CD4-positive, alpha-beta memory T cell (primary cell): ENCODE data around the gene OGFR. TPM values are rescaled to one million over a fixed set of nuclear protein-coding genes. Genes with fewer than 3 reads are reported as not detected.

Source experiments
- CTCF ChIA-PET: fragments of 350-600 bp; sonication (Branson Sonifier 250); formaldehyde crosslinking; loops from one replicate; lab custom pipeline; 2021; ENCODE audit warnings: inconsistent platforms; ENCODE audit not compliant: partially characterized antibody; lab: Charles Lee
- POLR2A ChIA-PET: fragments of 350-600 bp; sonication (Branson Sonifier 250); formaldehyde crosslinking; loops from one replicate; lab custom pipeline; 2021; ENCODE audit not compliant: partially characterized antibody; lab: Charles Lee
- DNase-seq, 5 donors: peaks; one replicate each; pipeline versions ENCODE4 v3.0.0 to v3.0.0-alpha.2; 2020 to 2022; ENCODE audit warnings: mixed read lengths in 1 of 5
- H3K27ac ChIP-seq: one replicate; pipeline ENCODE4 v1.7.0; 2013; ENCODE audit warnings: low read depth, low read length
- H3K27me3 ChIP-seq: 2 replicates; pipeline ENCODE4 v1.7.0; 2013; ENCODE audit warnings: mild to moderate bottlenecking, low read length, moderate library complexity; ENCODE audit not compliant: insufficient read depth
- H3K36me3 ChIP-seq: 2 replicates; pipeline ENCODE4 v1.7.0; 2013; ENCODE audit warnings: mild to moderate bottlenecking, low read length, moderate library complexity; ENCODE audit not compliant: insufficient read depth
- H3K4me1 ChIP-seq: 2 replicates; pipeline ENCODE4 v1.7.0; 2013; ENCODE audit warnings: mild to moderate bottlenecking, low read length, moderate library complexity; ENCODE audit not compliant: insufficient read depth
- H3K4me3 ChIP-seq, 2 donors: one replicate each; pipeline ENCODE4 v1.7.0; 2013; ENCODE audit warnings: low read length in 2 of 2, mild to moderate bottlenecking in 1 of 2
- H3K9me3 ChIP-seq, 2 donors: one replicate each; pipeline ENCODE4 v1.7.0; 2013; ENCODE audit warnings: low read length in 2 of 2, control low read depth in 1 of 2; ENCODE audit not compliant: control insufficient read depth in 1 of 2
- H3K27ac Mint-ChIP-seq, 7 donors: one replicate each; pipeline ENCODE4 v1.8.0; 2020 to 2021; ENCODE audit warnings: mixed read lengths in 7 of 7, mild to moderate bottlenecking in 6 of 7, inconsistent platforms in 3 of 7, moderate library complexity in 3 of 7
- H3K27me3 Mint-ChIP-seq, 2 donors: one replicate each; pipeline ENCODE4 v1.8.0; 2020 to 2021; ENCODE audit warnings: mixed read lengths in 2 of 2
- H3K36me3 Mint-ChIP-seq, 2 donors: one replicate each; pipeline ENCODE4 v1.8.0; 2020 to 2021; ENCODE audit warnings: mixed read lengths in 2 of 2, inconsistent platforms in 1 of 2, mild to moderate bottlenecking in 1 of 2
- H3K4me1 Mint-ChIP-seq, 4 donors: one replicate each; pipeline ENCODE4 v1.8.0; 2020 to 2021; ENCODE audit warnings: mixed read lengths in 4 of 4, mild to moderate bottlenecking in 1 of 4
- H3K4me3 Mint-ChIP-seq, 8 donors: one replicate each; pipeline ENCODE4 v1.8.0; 2020 to 2021; ENCODE audit warnings: mixed read lengths in 8 of 8, mild to moderate bottlenecking in 7 of 8, moderate library complexity in 6 of 8, inconsistent platforms in 3 of 8
- H3K9me3 Mint-ChIP-seq, 8 donors: one replicate each; pipeline ENCODE4 v1.8.0; 2020 to 2021; ENCODE audit warnings: mixed read lengths in 8 of 8, mild to moderate bottlenecking in 5 of 8, inconsistent platforms in 3 of 8, moderate library complexity in 1 of 8
- intact Hi-C: fragments of 100-400 bp; cut with micrococcal nuclease; formaldehyde crosslinking; loops from one replicate; pipeline ENCODE4 v1.15.1; 2023
- polyA plus RNA-seq, 2 donors: library from polyadenylated mRNA; unstranded; fragments of 300-500 nt; fragmentation: Illumina TruSeq; gene quantifications; one replicate each; pipeline ENCODE4 v1.2.3, GENCODE V29; 2021
- total RNA-seq, 2 experiments: library from RNA; stranded (reverse); gene quantifications; one replicate each; pipeline ENCODE4 v1.2.3, GENCODE V29; 2021

Gene OGFR
- total and polyA plus RNA-seq, 4 experiments from 2014 or later: 13.8 to 75.9 (median 69.4) TPM

DNA sequence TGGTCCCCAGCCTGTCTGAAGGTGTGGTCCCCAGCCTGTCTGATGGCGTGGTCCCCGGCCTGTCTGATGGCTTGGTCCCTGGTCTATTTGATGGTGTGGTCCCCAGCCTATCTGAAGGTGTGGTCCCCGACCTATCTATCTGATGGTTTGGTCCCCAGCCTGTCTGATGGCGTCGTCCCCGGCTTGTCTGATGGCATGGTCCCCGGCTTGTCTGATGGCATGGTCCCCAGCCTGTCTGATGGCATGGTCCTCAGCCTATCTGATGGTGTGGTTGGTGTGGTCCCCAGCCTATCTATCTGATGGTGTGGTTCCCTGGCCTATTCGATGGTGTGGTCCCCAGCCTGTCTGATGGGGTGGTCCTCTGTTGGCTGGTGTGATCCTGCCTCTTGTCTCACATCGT, 26.6 kb upstream of the OGFR start:
- DNase-seq: no peak
- no peak overlapping the region for H3K4me3 ChIP-seq
- peaks cover 38% of the 10 kb centered on the region for H3K4me1 ChIP-seq
- H3K9me3 ChIP-seq: no peaks in the 10 kb centered on the region
- ChIA-PET CTCF (interaction anchor here (2.9 kb wide), 1 partner anchor 14 kb away, joined by 13 read pairs; no protein-coding TSS in a partner anchor), POLR2A (interaction anchor here (3.3 kb wide), 1 partner anchor 16 kb away, joined by 9 read pairs; no protein-coding TSS in a partner anchor)
- Mint-ChIP-seq H3K9me3 (peaks cover 0 to 3% (median 0%) of the 10 kb centered on the region in 8 donors), H3K4me1 (peaks cover 15 to 60% (median 45%) of the 10 kb centered on the region in 4 donors), H3K4me3 (peak overlapping the region in 2 of 8 donors; percentile 30 to 45), H3K27me3 (no peaks in the 10 kb centered on the region), H3K27ac (peak overlapping the region in 3 of 7 donors; percentile 48 to 88 (median 78)), H3K36me3 (no peaks in the 10 kb centered on the region)
- no peaks in the 10 kb centered on the region for H3K27me3 ChIP-seq
- intact Hi-C loops: no loop called here
- no peak overlapping the region for H3K27ac ChIP-seq
- no peaks in the 10 kb centered on the region for H3K36me3 ChIP-seq

DNA sequence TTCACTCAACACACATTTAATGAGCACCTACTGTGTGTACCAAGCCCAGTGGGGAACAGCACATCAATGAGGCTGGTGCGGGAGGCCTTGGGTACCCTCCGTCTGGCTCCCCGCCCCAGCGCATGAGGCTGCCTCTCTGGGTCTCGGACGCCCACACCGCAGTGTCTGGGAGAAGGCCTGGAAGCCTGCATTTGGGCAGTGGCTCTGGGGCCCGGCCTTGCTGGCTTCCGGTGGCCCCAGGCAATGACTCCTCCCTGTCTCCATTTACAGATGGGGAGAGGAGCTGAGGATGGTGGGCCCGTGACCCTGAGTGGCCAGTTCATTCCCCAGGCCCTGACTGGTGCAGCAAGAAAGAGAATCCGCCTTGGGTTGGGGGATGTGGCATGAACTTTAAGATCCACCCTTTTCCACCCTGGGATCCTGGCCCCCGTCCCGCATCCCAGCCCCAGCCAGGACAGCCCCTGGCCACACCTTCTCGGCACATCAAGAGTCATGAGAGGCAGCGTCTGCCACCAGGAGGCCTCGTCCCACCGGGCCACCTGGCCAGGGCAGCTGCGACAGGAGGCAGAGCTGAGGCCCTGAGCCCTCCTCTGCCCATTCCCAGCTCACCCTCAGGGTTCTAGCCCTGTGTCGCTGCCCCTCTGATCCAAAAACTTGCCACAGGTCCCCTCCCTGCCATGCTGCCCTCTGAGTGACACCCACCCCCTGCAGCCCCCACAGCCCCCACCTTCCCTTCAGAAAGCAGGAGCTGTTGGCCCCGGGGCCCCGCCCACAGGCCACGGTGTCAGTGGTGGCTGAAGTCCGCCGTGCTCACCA, 25.8 kb upstream of the OGFR start:
- CTCF ChIA-PET: interaction anchor here (1.9 to 2.9 kb wide), 2 partner anchors 11 to 13 kb away, joined by 6 to 13 read pairs; no protein-coding TSS in a partner anchor
- no peak overlapping the region for H3K27ac ChIP-seq
- H3K27ac Mint-ChIP-seq: peak overlapping the region in 4 of 7 donors; percentile 35 to 88 (median 63)
- POLR2A ChIA-PET: interaction anchor here (0.6 to 3.3 kb wide), 3 partner anchors 16 to 166 kb away, joined by 3 to 9 read pairs (median 3); no protein-coding TSS in a partner anchor
- intact Hi-C loops: no loop called here
- no peaks in the 10 kb centered on the region for H3K9me3 ChIP-seq
- no peaks in the 10 kb centered on the region for H3K27me3 ChIP-seq
- no peaks in the 10 kb centered on the region for H3K36me3 ChIP-seq
- H3K36me3 Mint-ChIP-seq: no peaks in the 10 kb centered on the region
- peaks cover 0 to 3% (median 0%) of the 10 kb centered on the region in 8 donors for H3K9me3 Mint-ChIP-seq
- H3K4me1 Mint-ChIP-seq: peaks cover 15 to 53% (median 42%) of the 10 kb centered on the region in 4 donors
- no peaks in the 10 kb centered on the region for H3K27me3 Mint-ChIP-seq
- H3K4me1 ChIP-seq: peaks cover 36% of the 10 kb centered on the region
- H3K4me3 ChIP-seq: no peak overlapping the region
- DNase-seq: peak in 1 of 5 donors; percentile 14
- H3K4me3 Mint-ChIP-seq: peak overlapping the region in 1 of 8 donors; percentile 30

DNA sequence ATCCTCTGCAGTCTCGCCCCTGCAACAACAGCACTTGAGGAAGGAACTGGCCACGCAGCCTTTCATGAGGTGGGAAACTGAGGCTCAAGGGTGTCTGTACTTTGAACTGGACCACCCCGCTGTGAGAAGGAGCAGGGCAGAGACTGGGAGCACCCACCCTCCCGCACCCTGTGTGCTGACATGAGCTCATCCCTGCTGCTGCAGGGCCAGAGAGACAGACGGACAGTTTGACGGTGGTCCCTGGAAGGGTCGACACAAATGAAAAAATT, 25.3 kb upstream of the OGFR start:
- Mint-ChIP-seq H3K27ac (no peak overlapping the region), H3K4me3 (no peak overlapping the region), H3K27me3 (no peaks in the 10 kb centered on the region), H3K4me1 (peaks cover 15 to 48% (median 37%) of the 10 kb centered on the region in 4 donors), H3K9me3 (peaks cover 0 to 3% (median 0%) of the 10 kb centered on the region in 8 donors), H3K36me3 (no peaks in the 10 kb centered on the region)
- ChIA-PET POLR2A (interaction anchor here (0.6 to 3.3 kb wide), 3 partner anchors 15 to 167 kb away, joined by 3 to 9 read pairs (median 3); no protein-coding TSS in a partner anchor), CTCF (interaction anchor here (1.1 to 2.9 kb wide), 3 partner anchors 10 to 28 kb away, joined by 3 to 13 read pairs (median 6); no protein-coding TSS in a partner anchor)
- Histone ChIP-seq H3K4me3 (no peak overlapping the region), H3K4me1 (peaks cover 31% of the 10 kb centered on the region), H3K9me3 (no peaks in the 10 kb centered on the region), H3K36me3 (no peaks in the 10 kb centered on the region), H3K27me3 (no peaks in the 10 kb centered on the region), H3K27ac (no peak overlapping the region)
- intact Hi-C loops: no loop called here
- no peak for DNase-seq

DNA sequence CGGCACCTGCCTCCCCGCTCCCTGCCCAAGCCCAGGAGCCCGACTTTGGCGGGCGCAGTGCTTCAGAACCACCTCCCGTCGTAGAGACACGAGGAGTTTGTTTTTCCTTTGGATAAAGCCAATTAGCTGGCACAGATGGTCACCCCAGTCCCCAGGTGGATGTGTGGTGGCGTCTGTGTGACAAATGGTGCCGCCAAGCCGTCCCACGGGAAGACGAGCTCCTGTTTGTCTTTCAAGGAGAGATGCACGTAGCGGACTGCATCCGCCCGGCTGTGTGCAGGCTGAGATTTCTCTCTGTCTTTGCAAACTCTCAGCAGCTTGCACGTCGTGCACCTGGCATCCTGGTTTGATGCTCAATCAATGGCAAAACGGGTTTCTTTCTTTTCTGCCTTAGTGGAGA, 24.4 kb upstream of the OGFR start:
- H3K36me3 ChIP-seq: no peaks in the 10 kb centered on the region
- Mint-ChIP-seq H3K4me1 (peaks cover 12 to 39% (median 30%) of the 10 kb centered on the region in 4 donors), H3K9me3 (peaks cover 0 to 3% (median 0%) of the 10 kb centered on the region in 8 donors), H3K36me3 (no peaks in the 10 kb centered on the region), H3K4me3 (no peak overlapping the region), H3K27ac (peak overlapping the region in 1 of 7 donors; percentile 19), H3K27me3 (no peaks in the 10 kb centered on the region)
- no peaks in the 10 kb centered on the region for H3K9me3 ChIP-seq
- intact Hi-C loops: no loop called here
- H3K4me1 ChIP-seq: peaks cover 22% of the 10 kb centered on the region
- no peaks in the 10 kb centered on the region for H3K27me3 ChIP-seq
- DNase-seq: no peak
- CTCF ChIA-PET: interaction anchor here (0.7 to 2.9 kb wide), 5 partner anchors 9 to 282 kb away, joined by 3 to 13 read pairs (median 3); no protein-coding TSS in a partner anchor
- no peak overlapping the region for H3K27ac ChIP-seq
- POLR2A ChIA-PET: interaction anchor here (3.3 kb wide), 1 partner anchor 14 kb away, joined by 9 read pairs; no protein-coding TSS in a partner anchor
- no peak overlapping the region for H3K4me3 ChIP-seq

DNA sequence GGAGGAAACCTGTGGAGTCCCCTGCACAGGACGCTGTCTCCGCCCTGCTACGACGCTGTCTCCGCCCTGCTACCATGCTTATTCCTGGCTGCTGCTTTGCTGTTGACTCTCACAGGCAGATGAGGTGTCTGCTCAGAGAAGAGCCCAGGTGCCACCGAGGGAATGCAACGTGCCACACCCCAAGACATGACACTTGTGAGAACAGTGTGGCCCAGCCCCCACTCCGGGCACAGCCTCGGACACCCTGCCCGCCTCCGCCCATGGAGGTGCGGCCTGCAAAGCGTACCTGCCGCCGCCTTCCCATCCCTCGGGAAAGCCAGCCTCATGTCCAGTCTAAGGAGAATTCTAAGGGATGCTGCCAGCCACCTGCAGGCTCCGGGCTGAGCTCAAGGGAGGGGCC, 23.9 kb upstream of the OGFR start:
- no peak for DNase-seq
- peaks cover 10 to 34% (median 26%) of the 10 kb centered on the region in 4 donors for H3K4me1 Mint-ChIP-seq
- Histone ChIP-seq H3K4me1 (peaks cover 18% of the 10 kb centered on the region), H3K9me3 (no peaks in the 10 kb centered on the region), H3K27me3 (no peaks in the 10 kb centered on the region), H3K36me3 (no peaks in the 10 kb centered on the region), H3K27ac (no peak overlapping the region), H3K4me3 (no peak overlapping the region)
- peak overlapping the region in 1 of 7 donors; percentile 19 for H3K27ac Mint-ChIP-seq
- no peak overlapping the region for H3K4me3 Mint-ChIP-seq
- H3K9me3 Mint-ChIP-seq: peaks cover 0 to 3% (median 0%) of the 10 kb centered on the region in 8 donors
- no peaks in the 10 kb centered on the region for H3K27me3 Mint-ChIP-seq
- ChIA-PET POLR2A (interaction anchor here (1.2 to 3.3 kb wide), 2 partner anchors 14 to 16 kb away, joined by 4 to 9 read pairs; partner anchors contain the start of gene MRGBP), CTCF (interaction anchor here (1.0 to 2.9 kb wide), 2 partner anchors 12 to 14 kb away, joined by 3 to 13 read pairs; no protein-coding TSS in a partner anchor)
- intact Hi-C loops: no loop called here
- no peaks in the 10 kb centered on the region for H3K36me3 Mint-ChIP-seq

DNA sequence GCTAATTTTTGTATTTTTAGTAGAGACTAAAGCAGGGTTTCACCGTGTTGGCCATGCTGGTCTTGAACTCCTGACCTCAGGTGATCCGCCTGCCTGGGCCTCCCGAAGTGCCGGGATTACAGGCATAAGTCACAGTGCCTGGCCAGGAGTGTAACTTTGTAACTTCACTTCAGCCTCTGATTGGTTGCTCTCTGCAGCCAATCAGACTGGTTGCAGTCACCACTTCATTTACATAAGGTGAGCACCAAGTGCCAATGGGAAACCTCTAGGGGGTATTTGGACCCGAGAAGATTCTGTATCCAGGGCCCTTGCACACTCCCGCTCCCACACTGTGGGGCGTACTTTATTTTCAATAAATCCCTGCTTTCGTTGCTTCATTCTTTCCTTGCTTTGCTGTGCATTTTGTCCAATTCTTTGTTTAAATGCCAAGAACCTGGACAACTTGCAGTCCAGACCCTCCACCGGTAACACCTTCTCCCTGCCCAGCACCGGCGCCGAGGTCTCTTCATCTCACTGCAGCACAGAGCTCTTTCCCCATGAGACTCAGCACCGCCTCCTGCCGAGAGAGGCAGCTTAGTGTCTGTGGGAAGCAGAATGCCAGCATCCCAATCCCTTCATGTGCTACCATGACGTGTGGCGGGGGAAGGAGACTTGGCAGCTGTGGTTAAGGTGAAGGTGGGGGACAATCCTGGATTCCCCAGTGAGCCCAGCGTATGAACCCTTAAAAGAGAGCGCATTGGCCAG, 22.3 kb upstream of the OGFR start:
- H3K27ac Mint-ChIP-seq: no peak overlapping the region
- peak overlapping the region in 1 of 8 donors; percentile 40 for H3K4me3 Mint-ChIP-seq
- CTCF ChIA-PET: interaction anchor here (0.8 kb wide), 1 partner anchor 9 kb away, joined by 4 read pairs; no protein-coding TSS in a partner anchor
- POLR2A ChIA-PET: interaction anchor here (1.7 kb wide), 1 partner anchor 12 kb away, joined by 8 read pairs; no protein-coding TSS in a partner anchor
- Histone ChIP-seq H3K27me3 (no peaks in the 10 kb centered on the region), H3K36me3 (no peaks in the 10 kb centered on the region), H3K27ac (no peak overlapping the region), H3K9me3 (no peaks in the 10 kb centered on the region), H3K4me3 (no peak overlapping the region), H3K4me1 (peaks cover 2% of the 10 kb centered on the region)
- DNase-seq: no peak
- H3K4me1 Mint-ChIP-seq: peaks cover 1 to 18% (median 11%) of the 10 kb centered on the region in 4 donors
- no peaks in the 10 kb centered on the region for H3K36me3 Mint-ChIP-seq
- no peaks in the 10 kb centered on the region for H3K27me3 Mint-ChIP-seq
- intact Hi-C loops: no loop called here
- H3K9me3 Mint-ChIP-seq: peaks cover 0 to 2% (median 0%) of the 10 kb centered on the region in 8 donors
